NB4 (cell line): ENCODE measurements around the gene FBXL13.

Experiments
- CTCF ChIP-seq: IDR thresholded peaks from one replicate; pipeline ENCODE4 v1.5.1; 2012; ENCODE audit warnings: low read depth, low read length
- POLR2A ChIP-seq: IDR thresholded peaks from 2 replicates; pipeline ENCODE4 v1.6.1; 2011; ENCODE audit warnings: mild to moderate bottlenecking; ENCODE audit not compliant: insufficient read length; ENCODE audit errors: extremely low read depth

- TF ChIP-seq POLR2A, result no peak
- TF ChIP-seq CTCF, result no peak
Measured at GRCh38 chr7:103115771-103116170, 41.2 kb upstream of the FBXL13 start.
